Breast epithelium (tissue), 4 donors: Measurements from ENCODE around the gene TP53INP2. TPM values are rescaled to one million over a fixed set of nuclear protein-coding genes. Genes with fewer than 3 reads are reported as not detected.
"Not testable (repeated sequence)": the region's sequence is repeated elsewhere in the genome, so short reads cannot be mapped to it uniquely, and the experiment has no call there.

Experiments
- DNase-seq, 2 donors: peaks; one replicate each; pipeline ENCODE4 v3.0.0-alpha.2; 2019; ENCODE audit warnings: low spot score in 2 of 2
- H3K27ac ChIP-seq, 2 donors: fragments of 200-600 bp; sonication (generic) in 1 of 2; one replicate each; pipeline ENCODE4 v1.5.1; 2016 to 2019; ENCODE audit warnings: mild to moderate bottlenecking in 1 of 2
- H3K27me3 ChIP-seq, 2 donors: fragments of 200-600 bp; sonication (generic) in 1 of 2; one replicate each; pipeline versions ENCODE4 v1.5.1 to v1.6.0; 2017 to 2019; ENCODE audit warnings: control low read depth in 1 of 2, mild to moderate bottlenecking in 1 of 2
- H3K36me3 ChIP-seq: fragments of 200-600 bp; one replicate; pipeline ENCODE4 v1.5.1; 2019
- H3K4me1 ChIP-seq, 2 donors: fragments of 200-600 bp; sonication (generic); one replicate each; pipeline ENCODE4 v1.5.1; 2016 to 2019; ENCODE audit warnings: control low read depth in 1 of 2
- H3K4me3 ChIP-seq, 3 donors: fragments of 200-600 bp; sonication (generic); 1 replicate in 2 of 3; 2 replicates in 1 of 3; pipeline ENCODE4 v1.5.1; 2016 to 2019; ENCODE audit warnings: mild to moderate bottlenecking in 3 of 3, moderate library complexity in 2 of 3
- H3K9me3 ChIP-seq, 2 donors: fragments of 200-600 bp; sonication (generic) in 1 of 2; one replicate each; pipeline ENCODE4 v1.5.1; 2016 to 2019; ENCODE audit warnings: control low read depth in 1 of 2
- CTCF ChIP-seq, 3 donors: fragments of 450-650 bp; IDR thresholded peaks; one replicate each; pipeline ENCODE4 v1.5.1; 2016 to 2017; ENCODE audit warnings: antibody characterized with exemption in 3 of 3, mild to moderate bottlenecking in 3 of 3, moderate library complexity in 3 of 3
- POLR2A ChIP-seq: fragments of 450-650 bp; IDR thresholded peaks from one replicate; pipeline ENCODE4 v1.6.1; 2016; ENCODE audit warnings: antibody characterized with exemption, mild to moderate bottlenecking, moderate library complexity
- POLR2AphosphoS5 ChIP-seq, 3 donors: sonication (generic); formaldehyde crosslinking; IDR thresholded peaks; one replicate each; pipeline ENCODE4 v1.6.1; 2017; ENCODE audit warnings: antibody characterized with exemption in 3 of 3
- intact Hi-C: fragments of 100-400 bp; cut with DNase I; formaldehyde crosslinking; loops from one replicate; pipeline ENCODE4 v1.15.1; 2023; ENCODE audit warnings: low total_unique reads
- total RNA-seq, 3 donors: library from RNA; depleted of rRNA; stranded (reverse); fragments of >200 nt; gene quantifications; one replicate each; pipeline ENCODE4 v1.1.0, GENCODE V29; 2016

Gene TP53INP2
- total RNA-seq = 1 to 10 TPM; 4.7 to 8.0 (median 4.9) TPM

GRCh38 chr20:34704177-34705007 is at the start of gene TP53INP2:
TP53INP2 (plus strand) TSS chr20:34704344; CDS start chr20:34708740, 4,396 bp downstream.
- Histone ChIP-seq H3K4me3 (peak within 1 kb of the TSS; percentile 93 to 99 (median 97)), H3K27ac (peak within 1 kb of the TSS; percentile 100), H3K4me1 (peaks cover 0 to 2% of the 10 kb centered on the region in 2 donors), H3K36me3 (no peaks in the 10 kb centered on the region), H3K9me3 (no peaks in the 10 kb centered on the region), H3K27me3 (no peaks in the 10 kb centered on the region)
- TF ChIP-seq POLR2AphosphoS5 (IDR thresholded peaks at IDR 0.05) (peak in 2 of 3 donors; percentile 15 to 71), CTCF (IDR thresholded peaks at IDR 0.05) (no peak), POLR2A (no peak)
- intact Hi-C loops = loop anchor here (10.0 kb wide), 1 partner anchor 170 kb away; no protein-coding TSS in a partner anchor
- DNase-seq = peak; percentile 90 to 93

DNA sequence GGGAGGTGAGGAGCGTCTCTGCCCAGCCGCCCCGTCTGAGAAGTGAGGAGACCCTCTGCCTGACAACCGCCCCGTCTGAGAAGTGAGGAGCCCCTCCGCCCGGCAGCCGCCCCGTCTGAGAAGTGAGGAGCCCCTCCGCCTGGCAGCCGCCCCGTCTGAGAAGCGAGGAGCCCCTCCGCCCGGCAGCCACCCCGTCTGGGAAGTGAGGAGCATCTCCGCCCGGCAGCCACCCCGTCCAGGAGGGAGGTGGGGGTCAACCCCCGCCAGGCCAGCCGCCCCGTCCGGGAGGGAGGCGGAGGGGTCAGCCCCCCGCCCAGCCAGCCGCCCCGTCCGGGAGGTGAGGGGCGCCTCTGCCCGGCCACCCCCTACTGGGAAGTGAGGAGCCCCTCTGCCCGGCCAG is 45.5 kb upstream of the TP53INP2 start:
- H3K27me3 ChIP-seq, H3K36me3 ChIP-seq, H3K4me1 ChIP-seq, H3K27ac ChIP-seq, intact Hi-C loops, DNase-seq, H3K4me3 ChIP-seq, H3K9me3 ChIP-seq: not testable (repeated sequence)

- H3K36me3 ChIP-seq, intact Hi-C loops, DNase-seq, H3K27me3 ChIP-seq, H3K9me3 ChIP-seq, H3K4me3 ChIP-seq, H3K27ac ChIP-seq, H3K4me1 ChIP-seq: not testable (repeated sequence)
Observed at GRCh38 chr20:34661811-34662210, 42.3 kb upstream of the TP53INP2 start.

- H3K36me3 ChIP-seq = no peaks in the 10 kb centered on the region
- H3K27me3 ChIP-seq = no peaks in the 10 kb centered on the region
- H3K27ac ChIP-seq = no peak overlapping the region
- TF ChIP-seq POLR2AphosphoS5 (IDR thresholded peaks at IDR 0.05) (no peak), CTCF (IDR thresholded peaks at IDR 0.05) (no peak), POLR2A (no peak)
- no peaks in the 10 kb centered on the region for H3K4me1 ChIP-seq
- no peak for DNase-seq
- H3K9me3 ChIP-seq = no peaks in the 10 kb centered on the region
- H3K4me3 ChIP-seq = no peak overlapping the region
- intact Hi-C loops = no loop called here
Observed at GRCh38 chr20:34663213-34663943, 40.8 kb upstream of the TP53INP2 start.

GRCh38 chr20:34664751-34665150 is 39.4 kb upstream of the TP53INP2 start:
- H3K4me3 ChIP-seq, H3K36me3 ChIP-seq, DNase-seq, H3K4me1 ChIP-seq, intact Hi-C loops, H3K27ac ChIP-seq, H3K9me3 ChIP-seq, H3K27me3 ChIP-seq: not testable (repeated sequence)

DNA sequence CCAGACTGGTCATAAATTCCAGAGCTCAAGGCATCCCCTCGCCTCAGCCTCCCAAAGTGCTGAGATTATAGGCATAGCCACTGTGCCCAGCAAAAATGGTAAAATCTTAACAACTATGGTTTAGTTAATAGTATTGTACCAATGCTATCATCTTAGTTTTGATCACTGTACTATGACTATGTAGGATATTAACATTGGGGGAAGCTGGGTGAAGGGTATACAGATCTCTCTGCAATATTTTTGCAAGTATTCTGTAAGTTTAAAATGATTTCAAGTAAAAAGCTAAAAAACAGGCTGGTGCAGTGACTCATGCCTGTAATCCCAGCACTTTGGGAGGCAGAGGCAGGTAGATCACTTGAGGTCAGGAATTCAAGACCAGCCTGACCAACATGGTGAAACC is 35.0 kb upstream of the TP53INP2 start:
- H3K4me1 ChIP-seq = no peaks in the 10 kb centered on the region
- intact Hi-C loops = no loop called here
- TF ChIP-seq CTCF (IDR thresholded peaks at IDR 0.05) (no peak), POLR2A (no peak), POLR2AphosphoS5 (IDR thresholded peaks at IDR 0.05) (no peak)

More for the DNA sequence above, 35.0 kb upstream of the TP53INP2 start:
- no peak overlapping the region for H3K4me3 ChIP-seq
- H3K27ac ChIP-seq = no peak overlapping the region
- DNase-seq = no peak
- H3K36me3 ChIP-seq = no peaks in the 10 kb centered on the region
- H3K27me3 ChIP-seq = no peaks in the 10 kb centered on the region
- no peaks in the 10 kb centered on the region for H3K9me3 ChIP-seq
